DMS 273 treated with DMSO at 0.1 percent for 48 hours (cell line): ENCODE data around the gene SLC10A4.

Experiments used
- DNase-seq: peaks from one replicate; lab custom pipeline; 2025; lab: John Stamatoyannopoulos, UW

SLC10A4 gene

DNA sequence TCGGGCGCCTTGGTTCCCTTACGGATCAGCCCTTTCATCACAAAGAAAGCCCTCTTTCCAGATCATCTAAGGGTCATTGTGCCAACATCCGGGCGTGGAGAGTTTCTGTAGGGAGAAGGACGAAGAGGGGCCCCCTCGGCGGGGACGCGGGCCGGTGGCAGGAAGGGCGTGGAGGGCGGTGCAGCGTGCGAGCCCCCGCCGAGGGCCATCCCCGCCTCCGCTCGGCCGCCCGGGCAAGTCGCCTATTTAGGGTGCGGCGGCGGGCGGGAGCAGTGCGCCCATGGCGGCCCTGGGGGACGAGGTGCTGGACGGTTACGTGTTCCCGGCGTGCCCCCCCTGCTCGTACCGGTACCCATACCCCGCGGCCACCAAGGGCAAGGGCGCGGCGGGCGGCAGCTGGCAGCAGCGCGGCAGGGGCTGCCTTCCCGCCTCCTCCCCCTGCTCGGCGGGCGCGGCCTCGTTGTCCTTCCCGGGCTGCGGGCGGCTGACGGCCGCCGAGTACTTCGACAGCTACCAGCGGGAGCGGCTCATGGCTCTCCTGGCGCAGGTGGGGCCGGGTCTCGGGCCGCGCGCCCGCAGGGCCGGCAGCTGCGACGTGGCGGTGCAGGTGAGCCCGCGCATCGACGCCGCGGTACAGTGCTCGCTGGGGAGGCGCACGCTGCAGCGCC is 7.0 kb downstream of the SLC10A4 start, which contains the start of gene ZAR1:
Gene ZAR1 (plus strand): TSS at position 241 of the 668 bp plus-strand sequence. CDS start 40 bp downstream, at position 281.
- DNase-seq = no peak

DNA sequence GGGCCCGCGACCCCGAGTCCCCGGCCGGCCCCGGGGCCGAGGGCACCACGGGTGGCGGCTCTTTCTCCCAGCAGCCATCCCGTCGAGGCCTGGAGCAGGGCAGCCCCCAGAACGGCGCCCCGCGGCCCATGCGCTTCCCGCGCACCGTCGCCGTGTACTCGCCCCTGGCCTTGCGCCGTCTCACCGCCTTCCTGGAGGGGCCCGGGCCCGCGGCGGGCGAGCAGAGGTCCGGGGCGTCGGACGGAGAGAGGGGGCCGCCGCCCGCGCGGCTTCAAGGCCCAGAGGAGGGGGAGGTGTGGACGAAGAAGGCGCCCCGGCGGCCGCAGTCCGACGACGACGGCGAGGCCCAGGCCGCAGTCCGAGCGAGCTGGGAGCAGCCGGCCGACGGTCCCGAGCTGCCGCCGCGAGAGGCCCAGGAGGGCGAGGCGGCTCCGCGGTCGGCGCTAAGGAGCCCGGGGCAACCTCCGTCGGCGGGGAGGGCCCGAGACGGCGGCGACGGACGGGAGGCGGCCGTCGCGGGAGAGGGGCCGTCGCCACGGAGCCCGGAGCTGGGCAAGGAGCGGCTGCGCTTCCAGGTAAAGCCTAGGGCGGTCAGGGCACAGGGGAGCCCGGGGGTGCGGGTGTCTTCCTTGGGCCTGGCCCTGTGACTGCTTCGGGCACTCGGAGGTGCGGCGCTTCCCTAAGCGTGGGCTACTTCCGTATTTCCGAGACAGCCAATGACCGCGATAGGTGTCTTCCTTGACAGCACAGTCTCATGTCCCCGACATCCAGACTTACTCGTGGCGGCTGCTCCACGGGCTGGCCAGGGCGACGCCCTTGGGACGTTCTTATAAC is 7.8 kb downstream of the SLC10A4 start:
- no peak for DNase-seq

DNA sequence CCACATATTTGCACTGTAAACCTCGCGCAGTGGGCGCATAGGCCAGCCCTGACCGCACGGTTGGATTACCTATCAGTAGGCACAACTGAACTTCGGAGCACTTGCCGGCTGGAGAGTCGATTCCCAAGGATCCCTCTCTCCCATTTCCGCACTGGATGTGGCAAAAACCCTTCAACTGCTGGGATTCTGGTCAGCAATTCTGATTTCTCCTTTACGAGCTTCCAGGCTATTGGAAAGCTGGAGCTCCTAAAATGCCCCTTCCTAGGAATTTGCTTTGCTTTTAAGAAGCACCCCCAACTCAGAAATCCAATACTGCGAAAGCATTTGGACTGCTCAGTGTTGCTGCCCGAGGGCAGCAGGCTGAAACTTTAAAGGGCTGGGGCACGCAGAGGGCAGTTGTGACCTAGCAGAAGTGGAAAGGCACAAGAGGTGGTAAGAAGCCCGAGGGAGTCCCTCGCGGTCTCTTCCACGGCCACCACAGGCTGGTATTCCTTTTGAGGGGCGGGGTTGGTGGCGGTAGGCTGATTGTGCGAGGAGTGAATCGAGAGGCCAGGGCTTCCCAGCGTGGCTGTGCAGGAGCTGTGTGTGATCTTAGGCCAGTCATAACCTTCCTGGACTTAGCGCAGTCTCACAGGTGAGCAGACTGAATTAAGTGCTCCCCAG is 8.5 kb downstream of the SLC10A4 start:
- no peak for DNase-seq

DNA sequence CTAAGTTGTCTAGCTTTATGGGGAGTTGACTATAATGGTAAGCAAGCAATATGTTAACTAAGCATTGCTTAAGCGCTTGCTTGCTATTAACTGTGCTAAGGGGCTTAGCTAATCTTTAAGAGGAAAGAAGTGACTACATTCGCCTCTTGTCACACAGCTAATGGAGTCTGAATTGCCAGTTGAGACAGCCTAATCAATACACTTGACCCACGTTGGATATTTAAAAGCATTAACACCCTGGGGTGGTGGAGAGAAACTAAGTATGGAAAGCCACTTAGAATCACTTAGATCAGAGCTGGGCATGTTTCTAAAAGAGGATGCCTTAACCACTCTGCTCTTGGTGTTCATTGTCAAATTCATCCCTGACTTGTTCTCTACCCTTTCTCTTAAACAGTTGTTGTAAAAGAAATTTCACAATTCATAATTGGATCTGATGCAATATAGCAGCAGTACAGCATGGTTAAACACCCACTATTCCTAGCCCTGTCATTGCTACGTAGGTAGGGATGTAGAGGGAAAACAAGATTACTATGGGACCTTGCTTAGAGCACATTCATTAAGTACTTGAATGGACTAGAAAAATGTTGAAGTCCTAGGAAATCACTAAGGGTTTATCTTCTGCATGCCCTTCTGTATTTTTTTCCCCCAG is 10.4 kb downstream of the SLC10A4 start:
- no peak for DNase-seq

DNA sequence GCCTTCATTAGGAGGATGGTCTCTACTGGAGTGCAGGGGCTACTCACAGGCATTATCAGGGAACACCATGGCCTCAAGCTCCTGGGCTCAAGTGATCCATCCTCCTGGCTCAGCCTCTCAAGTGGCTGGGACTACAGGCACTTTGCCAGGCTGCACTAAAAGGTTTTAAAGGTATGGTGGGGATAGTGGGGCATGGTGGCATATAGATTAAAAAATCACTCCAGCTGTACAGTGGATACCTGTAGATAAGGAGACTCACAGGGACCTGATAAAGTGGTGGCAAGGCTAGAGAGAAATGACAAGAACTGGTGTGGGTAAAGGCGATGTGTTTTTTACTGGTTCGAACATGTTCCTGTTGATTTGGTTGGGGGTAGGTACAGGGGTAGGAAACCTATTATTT is 12.8 kb downstream of the SLC10A4 start:
- DNase-seq = no peak

DNA sequence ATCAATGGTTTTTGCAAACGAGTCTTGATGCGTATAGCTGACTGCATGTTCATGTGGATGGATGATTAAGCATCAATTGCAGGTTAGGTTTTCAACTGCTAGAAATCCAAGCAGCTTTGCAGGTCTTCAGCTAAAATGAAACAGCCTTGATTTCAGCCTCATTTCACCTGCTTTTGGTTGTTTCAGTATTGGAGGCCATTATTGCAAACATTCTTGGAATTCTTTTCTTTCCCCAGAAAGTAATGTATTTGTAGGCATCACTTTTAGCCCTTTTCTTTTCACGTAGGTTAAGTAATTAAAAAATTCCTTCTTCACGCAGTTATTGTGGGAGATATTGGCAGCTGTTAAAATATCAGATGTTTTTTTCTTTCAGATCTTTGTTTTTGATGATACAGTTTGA is 15.8 kb downstream of the SLC10A4 start:
- DNase-seq = no peak

DNA sequence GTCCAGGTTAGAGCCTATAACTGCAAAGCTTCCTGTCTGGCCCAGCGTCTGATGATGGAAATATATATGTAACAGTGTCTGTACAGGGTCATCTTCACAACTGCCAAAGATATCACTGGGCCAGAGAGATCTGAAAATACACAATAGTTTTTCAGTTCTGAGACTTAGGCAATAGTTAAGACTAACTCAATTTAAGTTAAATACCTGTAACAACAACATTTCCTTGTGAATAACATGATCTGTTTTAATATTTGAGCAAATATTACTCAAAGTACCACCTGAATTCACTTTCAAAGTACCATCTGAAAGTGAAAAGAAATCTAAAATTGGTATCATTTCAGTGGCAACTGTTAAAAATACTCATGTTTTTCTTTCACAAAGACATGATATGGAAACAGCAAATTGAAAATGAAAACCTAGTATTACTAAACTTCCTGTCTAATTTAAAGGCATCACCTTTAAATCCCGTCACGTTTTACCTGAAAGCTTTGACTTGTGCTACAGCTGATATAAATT is 16.5 kb downstream of the SLC10A4 start:
- no peak for DNase-seq

DNA sequence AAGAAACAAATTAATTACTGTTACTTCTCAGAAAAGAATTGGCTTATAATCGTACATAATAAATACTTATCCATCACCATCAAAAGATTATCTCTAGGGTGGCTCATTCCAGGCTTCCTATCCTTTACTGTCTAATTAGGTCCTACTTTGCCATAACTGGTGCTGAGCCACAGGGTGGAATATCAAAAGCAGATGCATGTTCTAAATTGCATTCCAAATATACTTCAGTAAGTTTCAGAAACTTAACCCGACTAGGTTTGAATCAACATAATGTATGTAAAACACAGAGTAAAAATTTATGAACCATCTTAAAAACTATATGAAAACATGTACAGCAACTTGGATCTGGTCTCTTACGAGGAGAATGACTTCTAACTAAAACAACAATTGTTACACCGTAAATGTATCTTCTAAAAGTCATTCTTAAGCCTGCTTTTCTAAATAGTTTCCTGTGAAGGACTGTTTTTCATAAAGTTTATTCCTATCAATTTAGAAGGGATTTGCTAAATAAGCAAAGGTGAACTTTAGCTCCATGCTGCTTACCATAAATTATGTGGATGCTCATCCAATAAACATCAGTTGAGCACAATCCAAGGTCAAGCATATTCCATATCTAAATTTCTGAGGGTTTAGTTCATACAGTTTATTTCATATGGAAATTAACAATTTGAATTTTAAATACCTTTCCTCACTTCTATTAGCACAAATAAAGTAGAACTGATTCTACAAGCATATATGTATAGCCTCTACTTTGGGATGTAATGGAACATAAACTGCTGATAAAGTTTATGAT is 20.3 kb downstream of the SLC10A4 start:
- DNase-seq = no peak

DNA sequence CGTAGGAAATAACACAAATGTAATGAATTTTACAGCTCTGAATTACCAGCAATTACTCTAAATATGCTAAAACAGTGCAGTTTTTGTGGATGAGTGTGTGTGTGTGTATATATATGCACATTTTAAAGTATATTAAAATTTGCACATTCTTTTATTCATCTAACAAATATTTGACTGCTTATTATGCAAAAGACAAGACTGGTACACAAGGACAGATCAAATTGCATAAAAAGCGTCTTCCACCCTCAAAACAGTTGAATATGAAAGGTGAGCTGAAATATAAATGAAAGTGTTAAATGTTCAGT is 20.8 kb downstream of the SLC10A4 start:
- DNase-seq = no peak

DNA sequence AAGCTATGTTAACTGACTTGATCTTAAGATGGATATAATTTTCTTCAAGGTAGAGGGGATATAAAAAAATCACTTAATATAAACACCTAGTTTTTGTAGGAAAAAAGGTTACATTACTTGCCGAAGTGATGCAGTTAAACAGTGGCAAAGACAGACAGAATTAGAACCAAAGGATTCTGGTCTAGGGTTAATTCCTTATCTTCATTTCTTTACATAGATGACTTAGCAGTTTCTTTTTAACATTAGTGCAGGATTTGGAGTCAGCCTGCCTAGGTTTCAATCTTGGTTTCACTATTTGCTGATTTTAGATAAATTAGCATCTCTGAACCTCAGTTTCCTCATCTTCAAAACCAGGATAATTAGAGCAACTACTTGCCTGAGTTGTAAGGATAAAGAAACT is 21.2 kb downstream of the SLC10A4 start:
- DNase-seq = no peak

DNA sequence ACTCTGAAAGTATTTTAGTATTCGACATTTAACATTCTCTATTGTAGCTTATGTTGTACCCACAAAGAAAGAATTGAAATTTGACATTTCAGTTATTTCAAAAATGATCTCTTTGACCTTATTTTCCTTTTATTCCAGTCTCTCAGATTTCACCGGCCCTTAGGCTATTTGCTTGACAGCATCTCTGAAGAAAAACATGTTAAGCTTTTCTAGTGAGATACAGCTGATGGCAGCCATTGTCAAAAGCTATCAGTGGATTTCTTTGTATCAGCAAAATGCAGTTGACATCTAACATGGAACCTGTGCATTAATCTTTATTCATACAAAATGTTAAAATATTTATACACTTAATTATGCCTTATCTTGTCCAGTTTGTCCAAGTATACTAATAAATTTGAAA is 23.6 kb downstream of the SLC10A4 start:
- no peak for DNase-seq

DNA sequence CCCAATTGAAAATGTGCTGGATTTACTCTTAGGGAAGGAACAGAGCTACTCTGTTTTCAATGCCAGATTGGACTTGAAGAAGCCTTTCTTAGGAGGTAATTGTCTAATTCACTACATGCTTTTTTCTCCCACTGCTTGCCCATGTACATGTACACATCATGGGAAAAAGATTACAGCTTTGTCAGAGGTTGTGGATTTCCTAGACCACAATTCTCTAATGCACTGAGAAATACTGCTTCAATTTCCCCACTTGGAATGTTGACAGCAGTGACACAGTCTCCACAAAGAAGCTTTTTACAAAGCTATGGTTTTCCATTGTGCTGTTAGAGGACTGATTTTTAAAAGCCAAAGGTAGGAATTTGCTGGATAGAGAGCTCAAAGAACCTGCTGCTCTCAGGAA is 26.4 kb downstream of the SLC10A4 start:
- DNase-seq = no peak

DNA sequence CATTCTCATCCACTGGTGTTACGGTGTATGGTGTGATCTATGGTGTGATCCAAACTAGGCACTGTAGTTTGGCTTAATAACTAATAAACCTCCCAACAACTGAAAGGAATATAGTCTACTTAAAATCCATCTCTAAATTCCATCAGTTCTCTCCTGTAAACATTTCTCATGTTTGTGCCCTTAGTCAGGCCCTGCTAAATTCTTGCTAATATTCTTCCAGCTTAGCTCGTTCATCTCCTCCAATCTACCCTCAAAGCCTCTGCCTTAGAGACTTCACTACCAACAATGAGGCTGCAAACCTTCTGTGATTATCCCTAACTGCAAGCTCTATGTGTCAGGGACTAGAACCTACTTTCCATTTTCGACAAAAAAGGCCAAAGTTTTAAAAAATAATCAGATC is 35.0 kb downstream of the SLC10A4 start:
- DNase-seq = no peak

DNA sequence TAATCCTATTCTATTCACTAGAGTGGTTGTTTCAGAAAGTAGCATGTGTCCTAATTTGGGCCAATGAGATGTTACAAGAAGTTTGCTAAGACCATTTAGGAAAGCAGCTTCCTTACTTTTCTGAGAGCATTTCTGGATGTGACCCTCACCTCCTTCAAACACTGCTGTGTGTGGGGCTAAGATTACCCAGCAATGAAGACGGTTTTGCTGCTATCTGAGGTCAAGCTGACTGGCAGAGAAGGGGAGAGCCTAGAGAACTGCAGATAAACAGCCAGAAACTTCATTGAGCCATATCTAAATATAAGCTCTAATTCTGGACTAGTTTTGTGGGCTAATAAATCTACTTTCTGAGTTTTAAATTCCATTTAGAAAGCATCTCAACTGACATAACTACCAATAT is 43.3 kb downstream of the SLC10A4 start:
- no peak for DNase-seq

DNA sequence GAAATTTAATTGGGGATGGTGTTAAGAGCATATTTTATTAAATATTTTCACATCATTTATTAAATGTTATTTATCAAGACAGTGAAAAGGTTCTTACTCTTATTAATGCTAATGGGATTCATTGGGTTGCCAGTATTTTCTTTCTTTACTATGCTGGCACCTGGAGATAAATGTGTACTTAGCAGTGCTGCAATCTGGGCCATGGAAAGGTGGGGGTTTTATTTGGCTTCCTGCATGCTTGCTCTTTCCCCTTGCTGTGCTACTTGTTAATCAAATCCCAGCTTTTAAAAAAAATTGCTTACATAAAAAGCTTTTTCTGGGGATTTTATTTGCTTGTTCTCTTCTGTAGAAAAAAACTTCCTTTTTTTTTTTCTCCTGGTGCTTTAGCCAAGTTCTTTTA is 55.2 kb downstream of the SLC10A4 start:
- DNase-seq = peak; percentile 12
